ENCODE results near the gene FGD3. TPM values are rescaled to one million over a fixed set of nuclear protein-coding genes. Genes with fewer than 3 reads are reported as not detected.

The FGD3 gene
- total RNA-seq, 2 donors from 2014 or later = 6.2 to 11.0 TPM

DNA sequence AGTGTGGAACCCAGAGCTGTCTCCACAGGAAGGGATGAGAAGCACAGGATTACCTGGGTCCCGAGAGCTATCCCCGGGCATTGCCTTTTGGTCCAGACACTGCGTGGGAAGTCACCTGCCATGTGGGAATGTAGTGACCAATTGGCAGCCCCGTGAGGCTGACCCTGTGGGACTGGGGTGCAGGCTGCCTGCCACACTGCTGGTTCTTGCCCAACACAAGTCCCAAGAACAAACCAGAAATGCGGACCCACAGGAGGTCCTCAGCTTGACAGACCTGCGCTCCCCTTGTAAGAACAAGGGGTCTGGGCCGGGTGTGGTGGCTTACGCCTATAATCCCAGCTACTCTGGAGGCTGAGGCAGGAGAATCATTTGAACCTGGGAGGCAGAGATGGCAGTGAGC, 2.4 kb upstream of the FGD3 start:
- no peaks in the 10 kb centered on the region for H3K36me3 ChIP-seq
- no peak overlapping the region for H3K27ac ChIP-seq
- no peak overlapping the region for H3K4me3 ChIP-seq
- no peaks in the 10 kb centered on the region for H3K4me1 ChIP-seq (replicated peaks)
- H3K27me3 ChIP-seq (replicated peaks; ENCODE audit: insufficient read depth) = no peaks in the 10 kb centered on the region
- no peaks in the 10 kb centered on the region for H3K9me3 ChIP-seq
- intact Hi-C loops (cut with DNase I) = no loop called here
- no peak for DNase-seq (ENCODE audit: low spot score)
- 95% methylated on average over 7 of the region's 8 CpGs for WGBS
- TF ChIP-seq POLR2A (IDR thresholded peaks at IDR 0.05) (no peak), POLR2AphosphoS5 (IDR thresholded peaks at IDR 0.05) (no peak)
- TF ChIP-seq, protein P1, sequence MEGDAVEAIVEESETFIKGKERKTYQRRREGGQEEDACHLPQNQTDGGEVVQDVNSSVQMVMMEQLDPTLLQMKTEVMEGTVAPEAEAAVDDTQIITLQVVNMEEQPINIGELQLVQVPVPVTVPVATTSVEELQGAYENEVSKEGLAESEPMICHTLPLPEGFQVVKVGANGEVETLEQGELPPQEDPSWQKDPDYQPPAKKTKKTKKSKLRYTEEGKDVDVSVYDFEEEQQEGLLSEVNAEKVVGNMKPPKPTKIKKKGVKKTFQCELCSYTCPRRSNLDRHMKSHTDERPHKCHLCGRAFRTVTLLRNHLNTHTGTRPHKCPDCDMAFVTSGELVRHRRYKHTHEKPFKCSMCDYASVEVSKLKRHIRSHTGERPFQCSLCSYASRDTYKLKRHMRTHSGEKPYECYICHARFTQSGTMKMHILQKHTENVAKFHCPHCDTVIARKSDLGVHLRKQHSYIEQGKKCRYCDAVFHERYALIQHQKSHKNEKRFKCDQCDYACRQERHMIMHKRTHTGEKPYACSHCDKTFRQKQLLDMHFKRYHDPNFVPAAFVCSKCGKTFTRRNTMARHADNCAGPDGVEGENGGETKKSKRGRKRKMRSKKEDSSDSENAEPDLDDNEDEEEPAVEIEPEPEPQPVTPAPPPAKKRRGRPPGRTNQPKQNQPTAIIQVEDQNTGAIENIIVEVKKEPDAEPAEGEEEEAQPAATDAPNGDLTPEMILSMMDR (IDR thresholded peaks at IDR 0.05) = no peak

DNA sequence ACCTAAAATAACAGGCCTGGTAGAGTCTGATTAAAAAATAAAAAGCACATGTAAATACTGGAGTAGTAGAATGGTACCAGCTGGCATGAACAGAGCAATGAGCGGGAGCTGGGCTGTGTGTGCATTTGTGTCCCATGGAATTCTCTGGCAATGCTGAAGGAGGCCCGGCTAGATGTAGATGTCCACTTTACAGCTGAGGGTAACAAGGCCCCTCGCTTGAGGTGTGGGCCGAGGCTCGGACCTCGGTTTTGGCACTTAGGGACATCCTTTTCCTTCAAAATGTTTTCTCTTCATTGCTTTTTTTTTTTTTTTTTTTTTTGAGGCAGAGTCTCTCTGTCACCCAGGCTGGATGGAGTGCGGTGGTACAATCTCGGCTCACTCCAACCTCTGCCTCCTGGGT, 1.5 kb upstream of the FGD3 start:
- WGBS = 98% methylated on average over 8 of the region's 8 CpGs
- intact Hi-C loops (cut with DNase I) = no loop called here
- no peaks in the 10 kb centered on the region for H3K36me3 ChIP-seq
- no peak overlapping the region for H3K4me3 ChIP-seq
- TF ChIP-seq POLR2A (IDR thresholded peaks at IDR 0.05) = no peak
- TF ChIP-seq POLR2AphosphoS5 (IDR thresholded peaks at IDR 0.05) = no peak
- TF ChIP-seq, protein P1 (IDR thresholded peaks at IDR 0.05) = no peak
- no peak overlapping the region for H3K27ac ChIP-seq
- no peaks in the 10 kb centered on the region for H3K4me1 ChIP-seq (replicated peaks)
- H3K27me3 ChIP-seq (replicated peaks; ENCODE audit: insufficient read depth) = no peaks in the 10 kb centered on the region
- H3K9me3 ChIP-seq = no peaks in the 10 kb centered on the region
- no peak for DNase-seq (ENCODE audit: low spot score)

DNA sequence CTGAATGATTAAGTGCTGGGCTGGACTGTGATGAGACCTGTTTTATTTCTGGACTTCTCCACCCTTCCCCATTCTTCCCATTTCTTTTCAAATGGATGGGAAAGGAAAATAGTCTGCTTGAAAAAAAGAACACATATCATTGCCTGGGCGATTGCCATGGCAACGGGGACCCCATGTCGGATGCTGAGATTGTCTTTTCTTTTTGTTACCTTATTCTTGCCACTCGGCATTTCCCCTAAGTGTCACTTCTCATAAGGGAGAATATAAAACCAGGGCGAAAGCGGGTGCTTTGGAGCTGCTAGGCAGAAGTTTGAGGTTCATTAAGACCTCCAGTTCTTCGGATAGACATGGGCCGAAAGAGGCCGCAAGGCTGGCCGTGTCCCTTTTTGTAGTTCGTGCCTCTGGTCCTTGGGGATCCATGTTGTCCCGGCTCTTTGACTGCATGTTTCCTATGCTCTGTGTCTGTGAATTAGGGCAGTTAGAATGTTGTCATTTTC, 763 bp downstream of the FGD3 start:
- 80% methylated on average over 12 of the region's 12 CpGs for WGBS
- no peaks in the 10 kb centered on the region for H3K27me3 ChIP-seq (replicated peaks; ENCODE audit: insufficient read depth)
- peak overlapping the region; percentile 34 to 38 for H3K4me3 ChIP-seq
- H3K36me3 ChIP-seq = no peaks in the 10 kb centered on the region
- DNase-seq (ENCODE audit: low spot score) = no peak
- no peak overlapping the region for H3K27ac ChIP-seq
- H3K9me3 ChIP-seq = no peaks in the 10 kb centered on the region
- no peaks in the 10 kb centered on the region for H3K4me1 ChIP-seq (replicated peaks)
- TF ChIP-seq, protein P1 (IDR thresholded peaks at IDR 0.05) = no peak
- TF ChIP-seq POLR2A (IDR thresholded peaks at IDR 0.05) (no peak), POLR2AphosphoS5 (IDR thresholded peaks at IDR 0.05) (no peak)
- intact Hi-C loops (cut with DNase I) = no loop called here

DNA sequence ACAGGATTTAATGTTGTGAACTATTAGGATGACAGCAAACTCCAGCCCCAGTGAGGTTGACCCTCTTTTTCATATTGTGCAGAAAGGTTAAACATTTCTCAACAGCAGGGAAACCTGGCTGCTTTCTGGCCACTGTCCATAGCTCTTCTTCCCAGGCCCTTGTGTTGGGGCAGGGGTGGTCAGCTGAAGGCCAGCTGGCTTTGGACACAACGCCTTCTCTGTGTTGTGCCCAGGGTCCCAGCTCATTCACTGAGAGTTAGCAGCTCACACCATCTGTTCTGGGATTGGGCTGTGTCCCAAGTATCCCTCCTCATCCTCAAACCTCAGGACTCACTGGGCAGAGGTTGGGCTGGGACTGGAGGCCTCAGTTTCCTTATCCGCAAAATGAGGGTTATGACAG, 1.3 kb downstream of the FGD3 start:
- DNase-seq (ENCODE audit: low spot score) = no peak
- no peaks in the 10 kb centered on the region for H3K9me3 ChIP-seq
- no peak overlapping the region for H3K4me3 ChIP-seq
- H3K36me3 ChIP-seq = no peaks in the 10 kb centered on the region
- H3K27me3 ChIP-seq (replicated peaks; ENCODE audit: insufficient read depth) = no peaks in the 10 kb centered on the region
- TF ChIP-seq, protein P1 (IDR thresholded peaks at IDR 0.05) = no peak
- no peak for TF ChIP-seq POLR2A (IDR thresholded peaks at IDR 0.05)
- TF ChIP-seq POLR2AphosphoS5 (IDR thresholded peaks at IDR 0.05) = no peak
- intact Hi-C loops (cut with DNase I) = no loop called here
- no peaks in the 10 kb centered on the region for H3K4me1 ChIP-seq (replicated peaks)
- 95% methylated on average over 2 of the region's 2 CpGs for WGBS
- no peak overlapping the region for H3K27ac ChIP-seq

DNA sequence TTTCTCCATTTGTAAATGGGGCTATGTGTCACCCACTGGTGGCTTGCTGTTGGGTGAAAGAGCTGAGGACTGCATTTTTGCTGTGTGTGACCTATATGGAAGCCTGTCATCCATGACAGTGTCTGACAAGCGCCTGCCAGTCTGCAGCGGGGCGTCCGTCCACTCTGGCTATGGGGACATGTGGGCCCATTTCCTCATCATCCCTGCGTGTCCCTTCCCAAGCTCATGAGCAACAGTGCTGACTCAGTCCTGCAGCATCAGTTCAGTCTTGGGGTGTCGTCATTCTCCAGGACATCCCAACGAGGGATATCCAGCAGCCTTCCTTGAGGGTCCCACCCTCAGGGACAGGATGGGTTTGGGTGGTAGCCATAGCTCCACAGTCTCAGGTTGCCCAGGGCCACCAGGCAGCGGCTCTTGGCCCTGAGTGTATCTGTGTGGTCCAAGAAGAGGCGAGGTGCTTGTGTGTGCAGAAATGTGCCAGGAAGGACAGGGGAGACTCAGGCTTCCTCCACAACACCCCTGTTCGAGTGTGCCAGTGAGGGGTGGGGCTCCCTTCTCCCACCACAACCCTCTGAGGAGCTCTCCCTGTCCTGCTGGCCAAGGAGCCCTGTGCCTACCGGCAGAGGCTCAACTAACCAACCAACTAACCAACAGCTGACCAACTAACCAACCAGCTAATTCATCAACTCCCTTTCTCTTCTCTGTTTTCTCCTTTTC, 2.1 kb downstream of the FGD3 start:
- H3K4me3 ChIP-seq = no peak overlapping the region
- H3K27me3 ChIP-seq (replicated peaks; ENCODE audit: insufficient read depth) = no peaks in the 10 kb centered on the region
- no peaks in the 10 kb centered on the region for H3K9me3 ChIP-seq
- no peaks in the 10 kb centered on the region for H3K36me3 ChIP-seq
- intact Hi-C loops (cut with DNase I) = no loop called here
- H3K27ac ChIP-seq = no peak overlapping the region
- 91% methylated on average over 11 of the region's 11 CpGs for WGBS
- no peak for DNase-seq (ENCODE audit: low spot score)
- H3K4me1 ChIP-seq (replicated peaks) = no peaks in the 10 kb centered on the region
- TF ChIP-seq, protein P1 (IDR thresholded peaks at IDR 0.05) = no peak
- no peak for TF ChIP-seq POLR2A (IDR thresholded peaks at IDR 0.05)
- no peak for TF ChIP-seq POLR2AphosphoS5 (IDR thresholded peaks at IDR 0.05)
